ENCODE data around the gene CCM2L.

CCM2L gene

DNA sequence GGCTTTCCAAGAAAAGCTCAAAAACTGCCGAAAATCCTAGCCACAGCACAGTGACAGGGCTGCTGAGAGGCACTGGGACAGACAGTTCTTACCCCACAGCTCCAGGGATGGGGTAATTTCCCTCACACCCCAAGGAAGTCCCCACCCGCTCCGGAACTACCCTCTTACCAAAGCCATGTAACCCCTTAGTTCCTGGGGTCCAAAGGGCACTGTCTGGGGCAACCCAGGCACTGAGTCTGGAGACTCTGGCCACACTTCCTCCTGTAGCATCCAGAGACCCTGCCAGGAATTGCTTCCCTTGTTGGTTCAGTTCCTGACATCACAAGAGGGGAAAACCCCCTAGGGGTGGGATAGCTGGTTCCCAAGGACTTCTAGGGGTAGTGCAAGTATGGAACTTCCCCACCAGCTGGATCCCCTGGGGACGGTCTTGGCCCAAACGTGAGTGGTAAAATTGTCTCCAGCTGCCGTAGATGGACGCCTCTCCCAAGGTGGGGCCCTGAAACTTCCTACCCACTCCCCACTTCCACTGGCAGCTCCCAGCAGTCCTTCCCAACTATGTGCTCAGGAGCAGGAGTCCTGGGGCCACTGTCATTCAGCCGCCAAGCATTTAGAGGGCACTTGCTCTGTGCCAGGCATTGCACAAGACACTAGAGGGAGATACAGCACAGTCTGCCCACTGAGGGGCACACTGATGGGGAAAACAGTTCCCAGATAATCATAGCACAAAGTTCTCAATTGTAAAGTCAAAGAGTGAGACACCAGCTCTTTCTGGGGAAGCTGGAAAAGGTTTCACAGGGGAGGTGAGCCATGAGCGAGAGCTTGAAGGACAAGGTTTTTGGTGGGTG is 24.6 kb downstream of the CCM2L start:
- no peak for DNase-seq (ENCODE audit: low read depth)
- no peak overlapping the region for H3K4me3 ChIP-seq (replicated peaks; ENCODE audit: low read depth, low read length)
- TF ChIP-seq, protein P1, sequence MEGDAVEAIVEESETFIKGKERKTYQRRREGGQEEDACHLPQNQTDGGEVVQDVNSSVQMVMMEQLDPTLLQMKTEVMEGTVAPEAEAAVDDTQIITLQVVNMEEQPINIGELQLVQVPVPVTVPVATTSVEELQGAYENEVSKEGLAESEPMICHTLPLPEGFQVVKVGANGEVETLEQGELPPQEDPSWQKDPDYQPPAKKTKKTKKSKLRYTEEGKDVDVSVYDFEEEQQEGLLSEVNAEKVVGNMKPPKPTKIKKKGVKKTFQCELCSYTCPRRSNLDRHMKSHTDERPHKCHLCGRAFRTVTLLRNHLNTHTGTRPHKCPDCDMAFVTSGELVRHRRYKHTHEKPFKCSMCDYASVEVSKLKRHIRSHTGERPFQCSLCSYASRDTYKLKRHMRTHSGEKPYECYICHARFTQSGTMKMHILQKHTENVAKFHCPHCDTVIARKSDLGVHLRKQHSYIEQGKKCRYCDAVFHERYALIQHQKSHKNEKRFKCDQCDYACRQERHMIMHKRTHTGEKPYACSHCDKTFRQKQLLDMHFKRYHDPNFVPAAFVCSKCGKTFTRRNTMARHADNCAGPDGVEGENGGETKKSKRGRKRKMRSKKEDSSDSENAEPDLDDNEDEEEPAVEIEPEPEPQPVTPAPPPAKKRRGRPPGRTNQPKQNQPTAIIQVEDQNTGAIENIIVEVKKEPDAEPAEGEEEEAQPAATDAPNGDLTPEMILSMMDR (IDR thresholded peaks at IDR 0.05; ENCODE audit: low read length, missing control alignments) = no peak

DNA sequence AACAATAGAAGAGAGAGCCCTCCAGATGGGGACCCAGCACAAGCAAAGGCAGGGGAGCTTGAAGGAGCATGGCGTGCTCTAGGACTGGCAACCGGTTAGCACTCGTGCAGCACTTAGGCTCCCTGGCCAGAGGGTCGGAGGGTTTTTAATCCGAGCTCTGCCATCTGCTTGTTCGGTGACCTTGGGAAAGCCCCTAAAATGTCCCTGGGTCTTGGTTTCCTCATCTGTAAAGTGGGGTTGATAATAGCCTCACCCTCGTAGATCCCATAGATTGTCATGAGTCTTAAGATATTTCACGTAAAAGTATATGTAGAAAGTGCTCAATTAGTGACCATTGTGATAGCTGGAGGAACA is 25.2 kb downstream of the CCM2L start:
- H3K4me3 ChIP-seq (replicated peaks; ENCODE audit: low read depth, low read length) = no peak overlapping the region
- no peak for DNase-seq (ENCODE audit: low read depth)
- TF ChIP-seq, protein P1 (IDR thresholded peaks at IDR 0.05; ENCODE audit: low read length, missing control alignments) = no peak

GRCh38 chr20:32036252-32036651 is 26.0 kb downstream of the CCM2L start:
- DNase-seq (ENCODE audit: low read depth) = no peak
- H3K4me3 ChIP-seq (replicated peaks; ENCODE audit: low read depth, low read length) = no peak overlapping the region
- TF ChIP-seq, protein P1 (IDR thresholded peaks at IDR 0.05; ENCODE audit: low read length, missing control alignments) = no peak

GRCh38 chr20:32036716-32037485 is 26.7 kb downstream of the CCM2L start:
- TF ChIP-seq, protein P1 (IDR thresholded peaks at IDR 0.05; ENCODE audit: low read length, missing control alignments) = no peak
- H3K4me3 ChIP-seq (replicated peaks; ENCODE audit: low read depth, low read length) = no peak overlapping the region
- DNase-seq (ENCODE audit: low read depth) = peak; percentile 25

DNA sequence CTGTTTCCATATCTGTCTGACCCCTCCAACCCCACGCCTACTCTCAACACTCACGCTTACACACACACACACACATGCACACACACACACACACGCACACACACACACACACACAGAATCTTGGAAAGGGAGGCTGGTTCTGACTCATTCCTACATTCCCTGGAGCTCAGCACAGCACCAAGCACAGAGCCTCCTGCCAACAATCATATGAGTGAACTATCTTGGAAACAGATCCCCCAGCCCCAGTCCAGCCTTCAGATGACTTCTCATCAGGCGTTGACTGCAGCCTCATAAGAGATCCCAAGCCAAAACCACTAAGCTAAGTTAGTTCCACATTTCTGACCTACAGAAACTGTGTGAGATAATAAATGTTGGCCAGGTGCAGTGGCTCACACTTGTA is 27.7 kb downstream of the CCM2L start:
- TF ChIP-seq, protein P1 (IDR thresholded peaks at IDR 0.05; ENCODE audit: low read length, missing control alignments) = no peak
- no peak overlapping the region for H3K4me3 ChIP-seq (replicated peaks; ENCODE audit: low read depth, low read length)

GRCh38 chr20:32040142-32040953 is 30.1 kb downstream of the CCM2L start:
- H3K4me3 ChIP-seq (replicated peaks; ENCODE audit: low read depth, low read length) = no peak overlapping the region
- TF ChIP-seq, protein P1 (IDR thresholded peaks at IDR 0.05; ENCODE audit: low read length, missing control alignments) = no peak
- DNase-seq (ENCODE audit: low read depth) = no peak

More for the DNA sequence above, 27.7 kb downstream of the CCM2L start:
- DNase-seq (ENCODE audit: low read depth) = peak; percentile 49
